ENCODE data around the gene UFL1. TPM values are rescaled to one million over a fixed set of nuclear protein-coding genes. Genes with fewer than 3 reads are reported as not detected.

Gene UFL1
- total RNA-seq, 1 donor from 2014 or later: 20.7 TPM

GRCh38 chr6:96575359-96575758 is 53.8 kb downstream of the UFL1 start:
- no peaks in the 10 kb centered on the region for H3K36me3 ChIP-seq
- ATAC-seq: no peak
- no peak for TF ChIP-seq CTCF (IDR thresholded peaks at IDR 0.05)
- no peaks in the 10 kb centered on the region for H3K27me3 ChIP-seq (ENCODE audit: low read depth)
- peaks cover 2% of the 10 kb centered on the region for H3K9me3 ChIP-seq
- H3K4me3 ChIP-seq: no peak overlapping the region
- no peak overlapping the region for H3K27ac ChIP-seq
- H3K4me1 ChIP-seq: no peaks in the 10 kb centered on the region
- no peak for DNase-seq
- intact Hi-C loops (cut with DNase I): no loop called here

- TF ChIP-seq CTCF (IDR thresholded peaks at IDR 0.05): no peak
- ATAC-seq (no peak), DNase-seq (no peak)
- Histone ChIP-seq H3K27ac (no peak overlapping the region), H3K9me3 (no peaks in the 10 kb centered on the region), H3K4me1 (no peaks in the 10 kb centered on the region), H3K4me3 (no peak overlapping the region), H3K36me3 (no peaks in the 10 kb centered on the region), H3K27me3 (ENCODE audit: low read depth) (no peaks in the 10 kb centered on the region)
- intact Hi-C loops (cut with DNase I): no loop called here
Observed at GRCh38 chr6:96576221-96576620, 54.6 kb downstream of the UFL1 start.

- Histone ChIP-seq H3K27me3 (ENCODE audit: low read depth) (no peaks in the 10 kb centered on the region), H3K4me1 (no peaks in the 10 kb centered on the region), H3K4me3 (no peak overlapping the region), H3K36me3 (no peaks in the 10 kb centered on the region), H3K9me3 (no peaks in the 10 kb centered on the region), H3K27ac (no peak overlapping the region)
- DNase-seq (no peak), ATAC-seq (no peak)
- TF ChIP-seq CTCF (IDR thresholded peaks at IDR 0.05): no peak
- intact Hi-C loops (cut with DNase I): no loop called here
Observed at GRCh38 chr6:96582021-96582420, 60.4 kb downstream of the UFL1 start.

GRCh38 chr6:96582436-96582835 is 60.8 kb downstream of the UFL1 start:
- Histone ChIP-seq H3K4me3 (no peak overlapping the region), H3K9me3 (no peaks in the 10 kb centered on the region), H3K27me3 (ENCODE audit: low read depth) (no peaks in the 10 kb centered on the region), H3K36me3 (no peaks in the 10 kb centered on the region), H3K27ac (no peak overlapping the region), H3K4me1 (no peaks in the 10 kb centered on the region)
- TF ChIP-seq CTCF (IDR thresholded peaks at IDR 0.05): no peak
- intact Hi-C loops (cut with DNase I): no loop called here
- no peak for ATAC-seq
- DNase-seq: no peak

GRCh38 chr6:96604420-96604819 is 82.8 kb downstream of the UFL1 start:
- no peak overlapping the region for H3K4me3 ChIP-seq
- no peaks in the 10 kb centered on the region for H3K4me1 ChIP-seq
- ATAC-seq: no peak
- no peak for DNase-seq
- no peaks in the 10 kb centered on the region for H3K36me3 ChIP-seq
- intact Hi-C loops (cut with DNase I): no loop called here
- no peaks in the 10 kb centered on the region for H3K9me3 ChIP-seq
- TF ChIP-seq CTCF (IDR thresholded peaks at IDR 0.05): no peak
- no peak overlapping the region for H3K27ac ChIP-seq
- H3K27me3 ChIP-seq (ENCODE audit: low read depth): no peaks in the 10 kb centered on the region

Other genes starting within 250 kb of the UFL1 start
- 23.7 TPM for gene FHL5, start 41.3 kb downstream of the UFL1 start, total RNA-seq